DOHH2 (cell line): ENCODE data around the gene TMEM132A.

Experiments
- H3F3A ChIP-seq: fragments of 200-600 bp; sonication (generic), shearing (Covaris generic); 2 replicates; pipeline ENCODE4 v1.6.0; 2016; ENCODE audit warnings: antibody characterized with exemption, mild to moderate bottlenecking; ENCODE audit not compliant: control insufficient read depth, insufficient read depth
- H3K27ac ChIP-seq: fragments of 200-600 bp; sonication (generic); 2 replicates; pipeline ENCODE4 v1.5.1; 2014; ENCODE audit warnings: low read depth, mild to moderate bottlenecking, low read length, moderate library complexity
- H3K27me3 ChIP-seq: fragments of 200-600 bp; sonication (generic); 2 replicates; pipeline ENCODE4 v1.6.1; 2014; ENCODE audit warnings: mild to moderate bottlenecking, low read length, mixed read lengths; ENCODE audit not compliant: control insufficient read depth
- H3K36me3 ChIP-seq: fragments of 200-600 bp; sonication (generic); 2 replicates; pipeline ENCODE4 v1.6.1; 2014; ENCODE audit warnings: mild to moderate bottlenecking, low read length, moderate library complexity, mixed read lengths; ENCODE audit not compliant: control insufficient read depth
- H3K4me1 ChIP-seq: fragments of 200-600 bp; sonication (generic); 2 replicates; pipeline ENCODE4 v1.6.1; 2014; ENCODE audit warnings: mild to moderate bottlenecking, low read length, mixed read lengths; ENCODE audit not compliant: control insufficient read depth
- H3K4me2 ChIP-seq: fragments of 200-600 bp; sonication (generic); 2 replicates; pipeline ENCODE4 v1.6.0; 2014; ENCODE audit warnings: mild to moderate bottlenecking, low read length, moderate library complexity
- H3K4me3 ChIP-seq: fragments of 200-600 bp; sonication (generic); 2 replicates; pipeline ENCODE4 v1.5.1; 2014; ENCODE audit warnings: mild to moderate bottlenecking, low read length, mixed read lengths
- H3K79me2 ChIP-seq: fragments of 200-600 bp; sonication (generic); 2 replicates; pipeline ENCODE4 v1.6.1; 2014; ENCODE audit warnings: mild to moderate bottlenecking, low read length, mixed read lengths; ENCODE audit not compliant: control insufficient read depth
- H3K9me2 ChIP-seq: fragments of 200-600 bp; sonication (generic); replicated peaks from 2 replicates; pipeline ENCODE4 v1.6.1; 2014; ENCODE audit warnings: mild to moderate bottlenecking, low read length, mixed read lengths; ENCODE audit not compliant: control insufficient read depth
- H3K9me3 ChIP-seq: fragments of 200-600 bp; sonication (generic); 2 replicates; pipeline ENCODE4 v1.6.1; 2014; ENCODE audit warnings: antibody characterized with exemption, low read length, mixed read lengths; ENCODE audit not compliant: control insufficient read depth, insufficient read depth
- H4K20me1 ChIP-seq: fragments of 200-600 bp; sonication (generic); 2 replicates; pipeline ENCODE4 v1.6.0; 2014; ENCODE audit warnings: low read depth, mild to moderate bottlenecking, antibody characterized with exemption, low read length, moderate library complexity; ENCODE audit not compliant: control insufficient read depth, insufficient read depth
- EZH2phosphoT487 ChIP-seq: fragments of 200-600 bp; sonication (generic); IDR thresholded peaks from 2 replicates; pipeline ENCODE4 v1.6.1; 2017; ENCODE audit warnings: borderline replicate concordance, mild to moderate bottlenecking, antibody characterized with exemption, low read length, moderate library complexity, mixed read lengths
- TF ChIP-seq, protein P1 (sequence below): fragments of 200-600 bp; sonication (generic); IDR thresholded peaks from one replicate; pipeline ENCODE4 v1.5.1; 2014; ENCODE audit warnings: antibody characterized with exemption, mild to moderate bottlenecking, low read depth, low read length; ENCODE audit not compliant: poor library complexity, severe bottlenecking

The TMEM132A gene

GRCh38 chr11:60931917-60932316 is 7.7 kb downstream of the TMEM132A start:
- peaks cover 43% of the 10 kb centered on the region for H3K4me1 ChIP-seq
- H3K9me2 ChIP-seq: no peaks in the 10 kb centered on the region
- no peaks in the 10 kb centered on the region for H4K20me1 ChIP-seq
- no peaks in the 10 kb centered on the region for H3K27me3 ChIP-seq
- H3K4me3 ChIP-seq: peak overlapping the region; percentile 70
- H3K9me3 ChIP-seq: no peaks in the 10 kb centered on the region
- peak overlapping the region; percentile 96 for H3K27ac ChIP-seq
- TF ChIP-seq, protein P1, sequence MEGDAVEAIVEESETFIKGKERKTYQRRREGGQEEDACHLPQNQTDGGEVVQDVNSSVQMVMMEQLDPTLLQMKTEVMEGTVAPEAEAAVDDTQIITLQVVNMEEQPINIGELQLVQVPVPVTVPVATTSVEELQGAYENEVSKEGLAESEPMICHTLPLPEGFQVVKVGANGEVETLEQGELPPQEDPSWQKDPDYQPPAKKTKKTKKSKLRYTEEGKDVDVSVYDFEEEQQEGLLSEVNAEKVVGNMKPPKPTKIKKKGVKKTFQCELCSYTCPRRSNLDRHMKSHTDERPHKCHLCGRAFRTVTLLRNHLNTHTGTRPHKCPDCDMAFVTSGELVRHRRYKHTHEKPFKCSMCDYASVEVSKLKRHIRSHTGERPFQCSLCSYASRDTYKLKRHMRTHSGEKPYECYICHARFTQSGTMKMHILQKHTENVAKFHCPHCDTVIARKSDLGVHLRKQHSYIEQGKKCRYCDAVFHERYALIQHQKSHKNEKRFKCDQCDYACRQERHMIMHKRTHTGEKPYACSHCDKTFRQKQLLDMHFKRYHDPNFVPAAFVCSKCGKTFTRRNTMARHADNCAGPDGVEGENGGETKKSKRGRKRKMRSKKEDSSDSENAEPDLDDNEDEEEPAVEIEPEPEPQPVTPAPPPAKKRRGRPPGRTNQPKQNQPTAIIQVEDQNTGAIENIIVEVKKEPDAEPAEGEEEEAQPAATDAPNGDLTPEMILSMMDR: no peak
- no peak for TF ChIP-seq EZH2phosphoT487
- H3K4me2 ChIP-seq: peak overlapping the region; percentile 88
- peaks cover 21% of the 10 kb centered on the region for H3F3A ChIP-seq
- H3K79me2 ChIP-seq: no peaks in the 10 kb centered on the region
- peaks cover 11% of the 10 kb centered on the region for H3K36me3 ChIP-seq

DNA sequence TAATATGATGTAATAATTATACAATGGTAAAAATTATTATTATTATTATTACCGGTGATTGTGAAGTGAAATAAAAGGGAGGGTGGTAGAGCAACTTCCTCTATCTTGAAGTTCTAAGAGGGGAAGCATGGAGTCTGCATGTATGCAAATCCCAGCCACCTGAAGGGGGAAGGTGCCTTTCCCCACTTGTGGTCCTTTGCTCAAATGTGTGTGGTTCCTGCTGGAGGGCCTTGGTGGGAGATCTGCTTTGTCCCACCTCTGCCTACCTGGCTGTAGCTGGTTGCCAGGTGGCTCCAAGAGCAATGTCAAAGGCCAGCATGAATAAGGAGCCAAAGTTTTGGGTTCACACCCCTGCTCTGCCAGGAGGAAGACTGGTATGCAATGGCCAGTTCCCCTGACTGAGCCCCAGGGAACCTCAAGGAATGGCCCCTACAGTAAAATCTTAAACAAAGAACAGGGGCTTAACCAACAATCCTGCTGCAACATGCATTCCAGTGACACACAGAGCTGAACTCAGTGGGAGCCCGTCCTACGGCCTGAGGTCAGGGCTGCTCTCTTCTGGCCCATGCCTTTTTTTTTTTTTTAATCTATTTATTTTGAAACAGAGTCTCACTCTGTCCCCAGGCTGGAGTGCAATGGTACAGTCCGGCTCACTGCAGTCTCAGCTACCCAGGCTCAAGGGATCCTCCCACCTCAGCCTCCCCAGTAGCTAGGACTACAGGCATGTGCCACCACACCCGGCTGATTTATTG is 8.5 kb downstream of the TMEM132A start:
- no peaks in the 10 kb centered on the region for H3K79me2 ChIP-seq
- H4K20me1 ChIP-seq: no peaks in the 10 kb centered on the region
- TF ChIP-seq, protein P1: no peak
- H3K27ac ChIP-seq: peak overlapping the region; percentile 96
- no peaks in the 10 kb centered on the region for H3K9me2 ChIP-seq
- peak overlapping the region; percentile 70 for H3K4me3 ChIP-seq
- peaks cover 21% of the 10 kb centered on the region for H3F3A ChIP-seq
- H3K9me3 ChIP-seq: no peaks in the 10 kb centered on the region
- peaks cover 43% of the 10 kb centered on the region for H3K4me1 ChIP-seq
- peak overlapping the region; percentile 88 for H3K4me2 ChIP-seq
- no peaks in the 10 kb centered on the region for H3K27me3 ChIP-seq
- peaks cover 14% of the 10 kb centered on the region for H3K36me3 ChIP-seq

DNA sequence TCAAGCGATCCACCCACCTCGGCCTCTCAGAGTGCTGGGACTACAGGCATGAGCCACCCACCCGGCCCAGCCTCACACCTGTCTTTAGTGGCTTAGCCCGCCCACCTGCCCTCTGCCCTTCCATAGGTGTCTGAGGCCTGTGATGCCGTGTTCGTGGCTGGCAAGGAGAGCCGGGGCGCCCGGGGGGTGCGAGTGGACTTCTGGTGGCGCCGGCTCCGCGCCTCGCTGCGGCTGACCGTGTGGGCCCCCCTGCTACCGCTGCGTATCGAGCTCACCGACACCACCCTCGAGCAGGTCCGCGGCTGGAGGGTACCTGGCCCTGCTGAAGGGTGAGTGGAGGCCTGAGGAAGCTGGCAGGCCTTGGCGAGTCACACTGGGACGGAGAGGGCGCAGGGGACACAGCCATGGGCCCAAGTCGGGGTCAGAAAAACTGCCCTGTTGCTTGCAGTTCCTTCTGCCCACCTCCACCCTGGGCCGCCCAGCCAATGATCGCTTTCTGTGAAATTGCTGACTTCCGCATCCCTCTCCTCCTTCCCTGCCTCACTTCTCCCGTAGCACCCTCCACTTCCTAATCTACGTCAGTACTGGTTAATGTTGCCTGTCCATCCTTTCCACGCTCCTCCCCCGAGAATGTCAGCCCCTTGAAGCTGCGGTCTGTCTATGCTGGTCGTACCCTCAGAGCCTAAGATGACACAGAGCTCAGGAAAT is 9.3 kb downstream of the TMEM132A start:
- H3F3A ChIP-seq: peaks cover 21% of the 10 kb centered on the region
- H3K9me3 ChIP-seq: no peaks in the 10 kb centered on the region
- H3K27ac ChIP-seq: peak overlapping the region; percentile 96
- no peaks in the 10 kb centered on the region for H3K27me3 ChIP-seq
- TF ChIP-seq, protein P1: no peak
- no peak for TF ChIP-seq EZH2phosphoT487
- H3K36me3 ChIP-seq: peaks cover 18% of the 10 kb centered on the region
- peak overlapping the region; percentile 70; the same call in 1 of the 2 replicates for H3K4me3 ChIP-seq
- H3K79me2 ChIP-seq: no peaks in the 10 kb centered on the region
- H3K4me1 ChIP-seq: peaks cover 43% of the 10 kb centered on the region
- no peaks in the 10 kb centered on the region for H3K9me2 ChIP-seq
- peak overlapping the region; percentile 88 for H3K4me2 ChIP-seq
- no peaks in the 10 kb centered on the region for H4K20me1 ChIP-seq
